Gastrocnemius medialis (tissue), 4 donors: ENCODE data around the gene ASTN1.

Experiments used
- CTCF ChIP-seq, 5 experiments: fragments of 450-650 bp in 3 of 5; fragments of 200-600 bp in 2 of 5; sonication (generic) in 2 of 5; IDR thresholded peaks in 4 of 5; conservative IDR thresholded peaks in 1 of 5; 1 replicate in 4 of 5; 2 replicates in 1 of 5; pipeline ENCODE4 v1.5.1; 2016 to 2019; ENCODE audit warnings: antibody characterized with exemption in 5 of 5, mild to moderate bottlenecking in 3 of 5, moderate library complexity in 3 of 5
- POLR2A ChIP-seq, 2 donors: fragments of 450-650 bp; IDR thresholded peaks; one replicate each; pipeline ENCODE4 v1.6.1; 2017; ENCODE audit warnings: antibody characterized with exemption in 2 of 2, mild to moderate bottlenecking in 2 of 2, moderate library complexity in 2 of 2

GRCh38 chr1:177045151-177045550, 119.4 kb downstream of the ASTN1 start:
- TF ChIP-seq CTCF (IDR thresholded peaks at IDR 0.05 in 4 of 5, conservative IDR thresholded peaks at IDR 0.05 in 1 of 5) (no peak), POLR2A (IDR thresholded peaks at IDR 0.05) (no peak)
